WTC11 (cell line): ENCODE data around the gene CCDC81. TPM values are rescaled to one million over a fixed set of nuclear protein-coding genes. Genes with fewer than 3 reads are reported as not detected.

Experiments used
- ATAC-seq: fragments of 200-7000 bp; cut with Tn5 transposase; 2 replicates; pipeline ENCODE4 v1.10.0; 2021; ENCODE audit warnings: mild to moderate bottlenecking, moderate library complexity
- CTCF ChIA-PET: fragments of 300-600 bp; sonication (Branson Sonifier 250); formaldehyde crosslinking; loops from one replicate; lab custom pipeline; 2021; ENCODE audit warnings: antibody characterized with exemption; lab: Charles Lee
- POLR2A ChIA-PET: fragments of 350-600 bp; sonication (Branson Sonifier 250); formaldehyde crosslinking; loops from one replicate; lab custom pipeline; 2021; ENCODE audit warnings: antibody characterized with exemption; lab: Charles Lee
- DNase-seq: peaks from one replicate; pipeline ENCODE4 v3.0.0; 2021; ENCODE audit warnings: low spot score
- H3K27ac Mint-ChIP-seq: 2 replicates; pipeline ENCODE4 v1.8.0; 2021; ENCODE audit warnings: mixed read lengths
- H3K27me3 Mint-ChIP-seq: 2 replicates; pipeline ENCODE4 v1.8.0; 2021; ENCODE audit warnings: low read depth, mild to moderate bottlenecking, moderate library complexity, mixed read lengths
- H3K36me3 Mint-ChIP-seq: 2 replicates; pipeline ENCODE4 v1.8.0; 2021; ENCODE audit warnings: mixed read lengths
- H3K4me1 Mint-ChIP-seq: 2 replicates; pipeline ENCODE4 v1.8.0; 2022; ENCODE audit warnings: mixed read lengths
- H3K4me3 Mint-ChIP-seq: 2 replicates; pipeline ENCODE4 v1.8.0; 2021; ENCODE audit warnings: mild to moderate bottlenecking, moderate library complexity, mixed read lengths
- H3K9me3 Mint-ChIP-seq: 2 replicates; pipeline ENCODE4 v1.8.0; 2021; ENCODE audit warnings: mixed read lengths
- AFF4 ChIP-seq: sonication (generic); formaldehyde crosslinking; IDR thresholded peaks from 2 replicates; pipeline ENCODE4 v1.8.1; 2023; ENCODE audit warnings: mild to moderate bottlenecking, missing genetic modification reagents, borderline replicate concordance
- ARID4B ChIP-seq: sonication (generic); formaldehyde crosslinking; IDR thresholded peaks from 2 replicates; pipeline ENCODE4 v1.8.0; 2023; ENCODE audit warnings: missing genetic modification reagents, mild to moderate bottlenecking, borderline replicate concordance
- ATF1 ChIP-seq: sonication (generic); formaldehyde crosslinking; IDR thresholded peaks from 2 replicates; pipeline ENCODE4 v1.8.1; 2023; ENCODE audit warnings: mild to moderate bottlenecking, moderate library complexity, missing genetic modification reagents
- CBFB ChIP-seq: sonication (generic); formaldehyde crosslinking; IDR thresholded peaks from 2 replicates; pipeline ENCODE4 v1.8.1; 2022; ENCODE audit warnings: mild to moderate bottlenecking, low read depth, missing genetic modification reagents
- GRHL2 ChIP-seq: fragments of 250-450 bp; sonication (Bioruptor Pico); IDR thresholded peaks from 2 replicates; pipeline ENCODE4 v1.8.0; 2022; ENCODE audit warnings: mild to moderate bottlenecking, moderate library complexity; ENCODE audit not compliant: insufficient replicate concordance, severe bottlenecking
- JUN ChIP-seq: sonication (generic); formaldehyde crosslinking; IDR thresholded peaks from 2 replicates; pipeline ENCODE4 v1.8.0; 2023; ENCODE audit warnings: mild to moderate bottlenecking, missing genetic modification reagents
- MXD4 ChIP-seq: fragments of 250-450 bp; sonication (Bioruptor Pico); IDR thresholded peaks from 2 replicates; pipeline ENCODE4 v1.8.0; 2021; ENCODE audit warnings: mild to moderate bottlenecking, moderate library complexity, borderline replicate concordance
- NFE2L1 ChIP-seq: sonication (generic); formaldehyde crosslinking; IDR thresholded peaks from 2 replicates; pipeline ENCODE4 v1.8.1; 2023; ENCODE audit warnings: missing genetic modification reagents
- RELA ChIP-seq: sonication (generic); formaldehyde crosslinking; IDR thresholded peaks from 2 replicates; pipeline ENCODE4 v1.8.1; 2022; ENCODE audit warnings: missing genetic modification reagents, mild to moderate bottlenecking, borderline replicate concordance
- TEAD4 ChIP-seq: sonication (generic); formaldehyde crosslinking; IDR thresholded peaks from 2 replicates; pipeline ENCODE4 v1.8.0; 2022; ENCODE audit warnings: mild to moderate bottlenecking, missing genetic modification reagents
- ZBTB21 ChIP-seq: sonication (generic); formaldehyde crosslinking; IDR thresholded peaks from 2 replicates; pipeline ENCODE4 v1.8.1; 2023; ENCODE audit warnings: mild to moderate bottlenecking, missing genetic modification reagents, borderline replicate concordance
- ZNF317 ChIP-seq: sonication (generic); formaldehyde crosslinking; IDR thresholded peaks from 2 replicates; pipeline ENCODE4 v1.8.1; 2023; ENCODE audit warnings: low read depth, mild to moderate bottlenecking, moderate library complexity, missing genetic modification reagents, borderline replicate concordance
- ZNF416 ChIP-seq: fragments of 250-450 bp; sonication (Bioruptor Pico); IDR thresholded peaks from 2 replicates; pipeline ENCODE4 v1.9.0; 2021; ENCODE audit warnings: mild to moderate bottlenecking, inconsistent platforms
- total RNA-seq: library from RNA; stranded (reverse); gene quantifications from 3 replicates; pipeline ENCODE4 v1.2.3, GENCODE V29; 2021
- TF ChIP-seq, protein P1 (sequence below): sonication (generic); formaldehyde crosslinking; IDR thresholded peaks from 2 replicates; pipeline ENCODE4 v1.8.1; 2023; ENCODE audit warnings: mild to moderate bottlenecking, missing genetic modification reagents
- TF ChIP-seq, protein P2 (sequence below): sonication (generic); formaldehyde crosslinking; IDR thresholded peaks from 2 replicates; pipeline ENCODE4 v1.8.1; 2022; ENCODE audit warnings: low read depth, mild to moderate bottlenecking, moderate library complexity, missing genetic modification reagents, borderline replicate concordance
- TF ChIP-seq, protein P3 (sequence below): sonication (generic); formaldehyde crosslinking; IDR thresholded peaks from 2 replicates; pipeline ENCODE4 v1.8.0; 2023; ENCODE audit warnings: missing genetic modification reagents
- TF ChIP-seq, protein P4 (sequence below): sonication (generic); formaldehyde crosslinking; IDR thresholded peaks from 2 replicates; pipeline ENCODE4 v1.8.1; 2023; ENCODE audit warnings: mild to moderate bottlenecking, missing genetic modification reagents, moderate library complexity
- TF ChIP-seq, protein P5 (sequence below): sonication (generic); formaldehyde crosslinking; IDR thresholded peaks from 2 replicates; pipeline ENCODE4 v1.8.0; 2022; ENCODE audit warnings: missing genetic modification reagents

The CCDC81 gene
- total RNA-seq, 1 experiment from 2014 or later: 0.98 TPM

- ChIA-PET CTCF (no interaction called here), POLR2A (no interaction called here)
- peaks cover 15% of the 10 kb centered on the region for H3K9me3 Mint-ChIP-seq
- no peak overlapping the region for H3K4me3 Mint-ChIP-seq
- no peaks in the 10 kb centered on the region for H3K4me1 Mint-ChIP-seq
- no peak overlapping the region for H3K27ac Mint-ChIP-seq
- DNase-seq: no peak
- H3K36me3 Mint-ChIP-seq: peaks cover 1% of the 10 kb centered on the region; the same call in 1 of the 2 replicates
- ATAC-seq: no peak
- no peaks in the 10 kb centered on the region for H3K27me3 Mint-ChIP-seq
- TF ChIP-seq ARID4B (CRISPR knock-in tag) (no peak), TEAD4 (CRISPR knock-in tag) (no peak), RELA (CRISPR knock-in tag) (no peak), ATF1 (CRISPR knock-in tag) (no peak), NFE2L1 (CRISPR knock-in tag) (no peak), MXD4 (CRISPR knock-in tag) (no peak)
- TF ChIP-seq, all 79 proteins: peak for 0
Observed at GRCh38 chr11:86427441-86427840, 52.8 kb downstream of the CCDC81 start.

DNA sequence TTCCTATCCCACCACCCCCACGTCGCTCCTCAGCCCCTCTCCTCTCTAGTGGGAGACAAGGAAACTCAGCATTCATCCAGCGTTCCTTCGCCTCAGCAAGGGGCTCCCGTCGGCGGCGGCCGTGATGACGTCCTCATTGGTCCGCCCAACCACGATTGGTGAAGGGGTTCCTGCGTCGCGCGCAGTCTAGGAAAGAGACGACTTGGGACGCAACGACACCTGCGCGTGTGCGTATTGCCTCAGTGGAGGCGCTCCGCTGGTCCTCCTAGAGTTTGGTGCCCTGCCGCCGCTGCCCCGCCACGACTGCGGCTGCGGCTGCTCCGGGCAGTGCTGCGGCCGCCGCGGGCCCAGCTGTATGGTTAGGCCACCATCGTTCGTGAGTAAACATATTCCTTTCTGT lies 56.6 kb downstream of the CCDC81 start:
- H3K9me3 Mint-ChIP-seq: peaks cover 14% of the 10 kb centered on the region
- no peak overlapping the region for H3K4me3 Mint-ChIP-seq
- no peaks in the 10 kb centered on the region for H3K4me1 Mint-ChIP-seq
- POLR2A ChIA-PET: no interaction called here
- ATAC-seq (no peak), DNase-seq (no peak)
- TF ChIP-seq, protein P1, sequence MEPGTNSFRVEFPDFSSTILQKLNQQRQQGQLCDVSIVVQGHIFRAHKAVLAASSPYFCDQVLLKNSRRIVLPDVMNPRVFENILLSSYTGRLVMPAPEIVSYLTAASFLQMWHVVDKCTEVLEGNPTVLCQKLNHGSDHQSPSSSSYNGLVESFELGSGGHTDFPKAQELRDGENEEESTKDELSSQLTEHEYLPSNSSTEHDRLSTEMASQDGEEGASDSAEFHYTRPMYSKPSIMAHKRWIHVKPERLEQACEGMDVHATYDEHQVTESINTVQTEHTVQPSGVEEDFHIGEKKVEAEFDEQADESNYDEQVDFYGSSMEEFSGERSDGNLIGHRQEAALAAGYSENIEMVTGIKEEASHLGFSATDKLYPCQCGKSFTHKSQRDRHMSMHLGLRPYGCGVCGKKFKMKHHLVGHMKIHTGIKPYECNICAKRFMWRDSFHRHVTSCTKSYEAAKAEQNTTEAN (CRISPR knock-in tag): no peak
- TF ChIP-seq ZNF317 (CRISPR knock-in tag) (no peak), JUN (CRISPR knock-in tag) (no peak), ZBTB21 (CRISPR knock-in tag) (no peak), CBFB (CRISPR knock-in tag) (no peak), MXD4 (CRISPR knock-in tag) (no peak), AFF4 (CRISPR knock-in tag) (no peak), ZNF416 (CRISPR knock-in tag) (no peak), NFE2L1 (CRISPR knock-in tag) (no peak), GRHL2 (CRISPR knock-in tag) (no peak)
- TF ChIP-seq, protein P2, sequence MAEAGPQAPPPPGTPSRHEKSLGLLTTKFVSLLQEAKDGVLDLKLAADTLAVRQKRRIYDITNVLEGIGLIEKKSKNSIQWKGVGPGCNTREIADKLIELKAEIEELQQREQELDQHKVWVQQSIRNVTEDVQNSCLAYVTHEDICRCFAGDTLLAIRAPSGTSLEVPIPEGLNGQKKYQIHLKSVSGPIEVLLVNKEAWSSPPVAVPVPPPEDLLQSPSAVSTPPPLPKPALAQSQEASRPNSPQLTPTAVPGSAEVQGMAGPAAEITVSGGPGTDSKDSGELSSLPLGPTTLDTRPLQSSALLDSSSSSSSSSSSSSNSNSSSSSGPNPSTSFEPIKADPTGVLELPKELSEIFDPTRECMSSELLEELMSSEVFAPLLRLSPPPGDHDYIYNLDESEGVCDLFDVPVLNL (CRISPR knock-in tag): no peak
- TF ChIP-seq, protein P3, sequence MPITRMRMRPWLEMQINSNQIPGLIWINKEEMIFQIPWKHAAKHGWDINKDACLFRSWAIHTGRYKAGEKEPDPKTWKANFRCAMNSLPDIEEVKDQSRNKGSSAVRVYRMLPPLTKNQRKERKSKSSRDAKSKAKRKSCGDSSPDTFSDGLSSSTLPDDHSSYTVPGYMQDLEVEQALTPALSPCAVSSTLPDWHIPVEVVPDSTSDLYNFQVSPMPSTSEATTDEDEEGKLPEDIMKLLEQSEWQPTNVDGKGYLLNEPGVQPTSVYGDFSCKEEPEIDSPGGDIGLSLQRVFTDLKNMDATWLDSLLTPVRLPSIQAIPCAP (CRISPR knock-in tag): no peak
- TF ChIP-seq, protein P4, sequence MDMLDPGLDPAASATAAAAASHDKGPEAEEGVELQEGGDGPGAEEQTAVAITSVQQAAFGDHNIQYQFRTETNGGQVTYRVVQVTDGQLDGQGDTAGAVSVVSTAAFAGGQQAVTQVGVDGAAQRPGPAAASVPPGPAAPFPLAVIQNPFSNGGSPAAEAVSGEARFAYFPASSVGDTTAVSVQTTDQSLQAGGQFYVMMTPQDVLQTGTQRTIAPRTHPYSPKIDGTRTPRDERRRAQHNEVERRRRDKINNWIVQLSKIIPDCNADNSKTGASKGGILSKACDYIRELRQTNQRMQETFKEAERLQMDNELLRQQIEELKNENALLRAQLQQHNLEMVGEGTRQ (CRISPR knock-in tag): no peak
- TF ChIP-seq, protein P5, sequence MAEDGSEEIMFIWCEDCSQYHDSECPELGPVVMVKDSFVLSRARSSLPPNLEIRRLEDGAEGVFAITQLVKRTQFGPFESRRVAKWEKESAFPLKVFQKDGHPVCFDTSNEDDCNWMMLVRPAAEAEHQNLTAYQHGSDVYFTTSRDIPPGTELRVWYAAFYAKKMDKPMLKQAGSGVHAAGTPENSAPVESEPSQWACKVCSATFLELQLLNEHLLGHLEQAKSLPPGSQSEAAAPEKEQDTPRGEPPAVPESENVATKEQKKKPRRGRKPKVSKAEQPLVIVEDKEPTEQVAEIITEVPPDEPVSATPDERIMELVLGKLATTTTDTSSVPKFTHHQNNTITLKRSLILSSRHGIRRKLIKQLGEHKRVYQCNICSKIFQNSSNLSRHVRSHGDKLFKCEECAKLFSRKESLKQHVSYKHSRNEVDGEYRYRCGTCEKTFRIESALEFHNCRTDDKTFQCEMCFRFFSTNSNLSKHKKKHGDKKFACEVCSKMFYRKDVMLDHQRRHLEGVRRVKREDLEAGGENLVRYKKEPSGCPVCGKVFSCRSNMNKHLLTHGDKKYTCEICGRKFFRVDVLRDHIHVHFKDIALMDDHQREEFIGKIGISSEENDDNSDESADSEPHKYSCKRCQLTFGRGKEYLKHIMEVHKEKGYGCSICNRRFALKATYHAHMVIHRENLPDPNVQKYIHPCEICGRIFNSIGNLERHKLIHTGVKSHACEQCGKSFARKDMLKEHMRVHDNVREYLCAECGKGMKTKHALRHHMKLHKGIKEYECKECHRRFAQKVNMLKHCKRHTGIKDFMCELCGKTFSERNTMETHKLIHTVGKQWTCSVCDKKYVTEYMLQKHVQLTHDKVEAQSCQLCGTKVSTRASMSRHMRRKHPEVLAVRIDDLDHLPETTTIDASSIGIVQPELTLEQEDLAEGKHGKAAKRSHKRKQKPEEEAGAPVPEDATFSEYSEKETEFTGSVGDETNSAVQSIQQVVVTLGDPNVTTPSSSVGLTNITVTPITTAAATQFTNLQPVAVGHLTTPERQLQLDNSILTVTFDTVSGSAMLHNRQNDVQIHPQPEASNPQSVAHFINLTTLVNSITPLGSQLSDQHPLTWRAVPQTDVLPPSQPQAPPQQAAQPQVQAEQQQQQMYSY (CRISPR knock-in tag): no peak
- no peak overlapping the region for H3K27ac Mint-ChIP-seq
- H3K36me3 Mint-ChIP-seq: peaks cover 7% of the 10 kb centered on the region; the same call in 1 of the 2 replicates
- H3K27me3 Mint-ChIP-seq: no peaks in the 10 kb centered on the region
- CTCF ChIA-PET: no interaction called here
